Skeletal muscle satellite cell (primary cell): ENCODE data around the gene F2RL3.

Experiments used
- H3K27me3 ChIP-seq: 2 replicates; pipeline ENCODE4 v1.7.0; 2013; ENCODE audit warnings: low read length; ENCODE audit not compliant: control insufficient read depth, insufficient read depth
- H3K36me3 ChIP-seq: 2 replicates; pipeline ENCODE4 v1.7.0; 2013; ENCODE audit warnings: mild to moderate bottlenecking, control low read depth, low read length; ENCODE audit not compliant: insufficient read depth
- H3K4me1 ChIP-seq: 2 replicates; pipeline ENCODE4 v1.7.0; 2013; ENCODE audit warnings: low read length; ENCODE audit not compliant: control insufficient read depth, insufficient read depth
- H3K4me2 ChIP-seq: 2 replicates; pipeline ENCODE4 v1.7.0; 2013; ENCODE audit warnings: mild to moderate bottlenecking, low read length
- H3K4me3 ChIP-seq: 2 replicates; pipeline ENCODE4 v1.7.0; 2013; ENCODE audit warnings: low read length
- H3K9ac ChIP-seq: 2 replicates; pipeline ENCODE4 v1.7.0; 2013; ENCODE audit warnings: mild to moderate bottlenecking, low read depth, low read length, moderate library complexity
- H3K9me3 ChIP-seq: replicated peaks from 2 replicates; pipeline ENCODE4 v1.7.0; 2013; ENCODE audit warnings: mild to moderate bottlenecking, control low read depth, low read length

Gene F2RL3

DNA sequence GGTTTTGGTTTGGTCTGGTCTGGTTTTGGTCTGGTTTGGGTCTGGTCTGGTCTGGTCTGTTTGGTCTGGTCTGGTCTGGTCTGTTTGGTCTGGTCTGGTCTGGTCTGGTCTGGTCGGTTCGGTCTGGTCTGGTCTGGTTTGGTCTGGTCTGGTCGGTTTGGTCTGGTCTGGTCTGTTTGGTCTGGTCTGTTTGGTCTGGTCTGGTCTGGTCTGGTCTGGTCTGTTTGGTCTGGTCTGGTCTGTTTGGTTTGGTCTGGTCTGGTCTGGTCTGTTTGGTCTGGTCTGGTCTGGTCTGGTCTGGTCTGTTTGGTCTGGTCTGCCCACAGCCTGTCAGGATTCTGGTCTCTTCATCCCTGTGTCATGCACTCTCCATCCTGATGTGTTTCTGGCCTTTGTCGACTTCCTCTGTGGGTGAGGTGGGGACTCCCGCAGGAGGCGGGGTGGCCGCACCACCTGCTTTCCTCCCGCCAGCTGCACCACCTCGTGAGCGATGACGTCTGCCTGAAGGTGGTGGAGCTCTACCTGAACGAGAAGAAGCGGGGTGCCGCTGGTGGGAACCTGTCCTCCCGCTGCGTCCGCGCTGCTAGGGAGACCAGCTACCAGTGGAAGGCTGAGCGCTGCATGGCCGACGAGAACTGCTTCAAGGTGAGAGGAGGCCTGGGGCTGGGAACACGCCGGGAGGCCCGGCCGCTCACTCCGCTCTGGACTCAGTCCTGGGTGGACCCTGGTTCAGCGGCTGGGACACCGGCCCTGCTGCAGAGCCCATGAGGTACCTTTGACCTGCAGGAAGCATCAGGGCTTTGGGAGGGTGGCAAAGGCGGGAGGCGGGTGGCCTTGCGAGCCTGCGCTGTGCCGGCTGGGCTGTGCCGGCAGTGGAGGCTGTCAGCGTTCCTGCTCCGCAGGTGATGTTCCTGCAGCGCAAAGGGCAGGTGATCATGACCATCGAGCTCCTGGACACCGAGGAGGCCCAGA lies 12.9 kb upstream of the F2RL3 start:
- H3K9ac ChIP-seq: no peak overlapping the region
- no peak overlapping the region for H3K4me2 ChIP-seq
- no peak overlapping the region for H3K4me3 ChIP-seq
- H3K9me3 ChIP-seq: peaks cover 1% of the 10 kb centered on the region
- H3K4me1 ChIP-seq: no peaks in the 10 kb centered on the region
- H3K36me3 ChIP-seq: peaks cover 70% of the 10 kb centered on the region
- H3K27me3 ChIP-seq: no peaks in the 10 kb centered on the region

- Histone ChIP-seq H3K4me3 (no peak overlapping the region), H3K36me3 (peaks cover 59% of the 10 kb centered on the region), H3K27me3 (no peaks in the 10 kb centered on the region), H3K9ac (no peak overlapping the region), H3K9me3 (peaks cover 5% of the 10 kb centered on the region), H3K4me1 (no peaks in the 10 kb centered on the region), H3K4me2 (no peak overlapping the region)
These were observed 11.9 kb upstream of the F2RL3 start for GRCh38 chr19:16876904-16877361.

GRCh38 chr19:16877581-16877980 lies 11.2 kb upstream of the F2RL3 start:
- no peaks in the 10 kb centered on the region for H3K4me1 ChIP-seq
- H3K4me3 ChIP-seq: no peak overlapping the region
- peaks cover 9% of the 10 kb centered on the region for H3K9me3 ChIP-seq
- no peak overlapping the region for H3K9ac ChIP-seq
- H3K36me3 ChIP-seq: peaks cover 58% of the 10 kb centered on the region
- H3K4me2 ChIP-seq: no peak overlapping the region
- no peaks in the 10 kb centered on the region for H3K27me3 ChIP-seq

DNA sequence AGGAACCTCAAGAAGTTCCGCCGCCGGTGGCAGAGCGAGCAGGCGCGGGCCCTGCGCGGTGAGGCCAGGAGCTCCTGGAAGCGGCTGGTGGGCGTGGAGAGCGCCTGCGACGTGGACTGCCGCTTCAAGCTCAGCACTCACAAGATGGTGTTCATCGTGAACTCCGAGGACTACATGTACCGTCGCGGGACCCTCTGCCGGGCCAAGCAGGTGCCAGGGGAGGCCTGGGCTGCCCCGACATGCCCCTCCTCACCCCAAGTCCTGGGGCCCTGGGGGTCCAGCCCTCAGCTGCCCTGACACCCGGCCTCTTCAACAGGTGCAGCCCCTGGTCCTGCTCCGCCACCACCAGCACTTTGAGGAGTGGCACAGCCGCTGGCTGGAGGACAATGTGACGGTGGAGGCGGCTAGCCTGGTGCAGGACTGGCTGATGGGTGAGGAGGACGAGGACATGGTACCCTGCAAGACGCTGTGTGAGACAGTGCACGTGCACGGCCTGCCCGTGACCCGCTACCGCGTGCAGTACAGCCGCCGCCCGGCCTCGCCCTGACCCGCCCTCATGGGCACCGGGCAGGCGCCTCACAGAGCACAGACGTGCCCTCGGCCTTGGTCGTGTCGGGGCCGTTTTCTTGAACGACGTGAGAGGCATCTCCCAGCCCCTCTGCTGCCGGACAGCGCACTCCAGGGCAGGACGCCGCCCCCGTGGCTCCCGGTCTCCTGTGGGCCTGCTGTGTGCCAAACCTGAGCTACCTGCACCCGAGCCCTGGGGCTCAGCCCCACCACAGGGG lies 10.4 kb upstream of the F2RL3 start:
- H3K9ac ChIP-seq: no peak overlapping the region
- no peak overlapping the region for H3K4me2 ChIP-seq
- no peaks in the 10 kb centered on the region for H3K4me1 ChIP-seq
- H3K9me3 ChIP-seq: peaks cover 9% of the 10 kb centered on the region
- H3K4me3 ChIP-seq: no peak overlapping the region
- H3K27me3 ChIP-seq: no peaks in the 10 kb centered on the region
- peaks cover 50% of the 10 kb centered on the region for H3K36me3 ChIP-seq

DNA sequence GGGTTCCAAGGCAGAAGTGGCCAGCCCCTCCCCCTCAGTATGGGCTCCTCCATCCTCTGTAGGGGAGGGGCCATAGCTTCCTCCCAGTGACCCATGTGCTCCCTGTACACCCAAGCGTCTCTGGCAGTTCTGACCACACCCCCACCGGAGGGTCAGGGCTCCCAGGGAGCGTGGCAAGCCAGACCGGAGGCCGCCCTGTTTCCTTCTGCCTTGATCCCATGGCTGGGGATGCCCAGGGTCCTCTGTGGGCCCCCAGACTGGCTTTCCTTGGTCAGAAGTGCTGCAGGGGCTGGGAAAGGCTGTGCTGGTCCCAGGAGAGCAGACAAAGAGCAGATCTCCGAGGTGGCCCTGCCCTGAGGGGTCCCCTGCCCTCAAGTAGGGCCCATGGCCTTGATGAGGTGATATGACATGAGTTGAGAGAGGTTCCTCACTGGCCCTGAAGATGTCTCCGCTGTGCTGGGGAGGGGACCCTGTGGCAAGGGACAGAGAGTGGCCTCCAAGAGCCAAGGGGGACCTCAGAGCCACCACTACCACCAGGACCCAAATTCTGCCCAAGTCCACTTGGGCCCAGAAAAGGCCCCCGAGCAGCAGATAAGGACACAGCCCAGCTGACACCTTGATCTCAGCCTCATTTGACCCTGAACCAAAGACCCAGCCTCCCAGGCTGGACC lies 7.8 kb upstream of the F2RL3 start:
- Histone ChIP-seq H3K9ac (no peak overlapping the region), H3K36me3 (peaks cover 42% of the 10 kb centered on the region), H3K4me1 (no peaks in the 10 kb centered on the region), H3K4me3 (no peak overlapping the region), H3K27me3 (no peaks in the 10 kb centered on the region), H3K4me2 (no peak overlapping the region), H3K9me3 (peaks cover 9% of the 10 kb centered on the region)

DNA sequence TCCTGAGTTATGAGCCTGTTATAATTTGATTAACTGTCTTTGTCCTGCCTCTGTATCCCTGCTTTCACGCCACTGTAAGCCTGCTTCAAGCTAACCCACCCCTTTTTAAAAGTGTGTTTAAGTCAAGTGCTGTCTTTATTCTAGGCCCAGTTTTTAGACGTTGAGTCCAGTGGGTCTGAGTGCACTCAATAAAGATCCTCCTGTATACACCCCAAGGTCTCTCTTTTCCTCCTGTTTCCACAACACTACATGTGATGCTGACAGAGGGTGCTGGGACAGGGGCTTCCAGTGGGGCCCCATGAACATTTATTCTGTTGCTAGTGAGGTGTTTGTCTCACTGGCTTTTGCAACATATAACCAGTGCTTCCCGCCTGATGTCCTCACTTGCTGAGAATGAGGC lies 6.7 kb upstream of the F2RL3 start:
- Histone ChIP-seq H3K4me2 (no peak overlapping the region), H3K9me3 (peaks cover 9% of the 10 kb centered on the region), H3K4me3 (no peak overlapping the region), H3K4me1 (no peaks in the 10 kb centered on the region), H3K9ac (no peak overlapping the region), H3K27me3 (no peaks in the 10 kb centered on the region), H3K36me3 (peaks cover 31% of the 10 kb centered on the region)

GRCh38 chr19:16883522-16883921 lies 5.3 kb upstream of the F2RL3 start:
- Histone ChIP-seq H3K9me3 (peaks cover 9% of the 10 kb centered on the region), H3K9ac (no peak overlapping the region), H3K36me3 (peaks cover 17% of the 10 kb centered on the region), H3K27me3 (no peaks in the 10 kb centered on the region), H3K4me1 (peaks cover under 1% of the 10 kb centered on the region), H3K4me3 (no peak overlapping the region), H3K4me2 (no peak overlapping the region)

DNA sequence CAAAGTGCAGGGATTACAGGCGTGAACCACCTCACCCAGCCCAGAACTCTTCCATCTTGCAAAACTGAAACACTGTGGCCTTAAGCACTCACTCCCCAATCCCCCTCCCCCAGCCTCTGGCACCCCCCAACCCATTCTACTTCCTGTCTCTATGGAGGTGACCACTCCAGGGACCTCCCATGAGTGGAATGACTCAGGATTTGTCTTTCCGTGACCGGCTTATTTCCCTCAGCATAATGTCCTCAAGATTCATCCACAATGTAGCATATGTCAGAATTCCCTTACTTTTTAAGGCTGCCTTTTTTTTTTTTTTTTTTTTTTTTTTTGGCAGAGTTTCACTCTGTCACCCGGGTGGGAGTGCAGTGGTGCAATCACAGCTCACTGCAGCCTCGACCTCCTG lies 3.6 kb upstream of the F2RL3 start:
- no peak overlapping the region for H3K9ac ChIP-seq
- no peak overlapping the region for H3K4me2 ChIP-seq
- peaks cover 12% of the 10 kb centered on the region for H3K4me1 ChIP-seq
- no peak overlapping the region for H3K4me3 ChIP-seq
- peaks cover 3% of the 10 kb centered on the region for H3K27me3 ChIP-seq
- H3K36me3 ChIP-seq: peaks cover 4% of the 10 kb centered on the region
- peaks cover 9% of the 10 kb centered on the region for H3K9me3 ChIP-seq

GRCh38 chr19:16886305-16886880 lies 2.4 kb upstream of the F2RL3 start:
- Histone ChIP-seq H3K9me3 (peaks cover 4% of the 10 kb centered on the region), H3K4me3 (no peak overlapping the region), H3K27me3 (peaks cover 3% of the 10 kb centered on the region), H3K4me2 (no peak overlapping the region), H3K36me3 (no peaks in the 10 kb centered on the region), H3K9ac (no peak overlapping the region), H3K4me1 (peaks cover 12% of the 10 kb centered on the region)

DNA sequence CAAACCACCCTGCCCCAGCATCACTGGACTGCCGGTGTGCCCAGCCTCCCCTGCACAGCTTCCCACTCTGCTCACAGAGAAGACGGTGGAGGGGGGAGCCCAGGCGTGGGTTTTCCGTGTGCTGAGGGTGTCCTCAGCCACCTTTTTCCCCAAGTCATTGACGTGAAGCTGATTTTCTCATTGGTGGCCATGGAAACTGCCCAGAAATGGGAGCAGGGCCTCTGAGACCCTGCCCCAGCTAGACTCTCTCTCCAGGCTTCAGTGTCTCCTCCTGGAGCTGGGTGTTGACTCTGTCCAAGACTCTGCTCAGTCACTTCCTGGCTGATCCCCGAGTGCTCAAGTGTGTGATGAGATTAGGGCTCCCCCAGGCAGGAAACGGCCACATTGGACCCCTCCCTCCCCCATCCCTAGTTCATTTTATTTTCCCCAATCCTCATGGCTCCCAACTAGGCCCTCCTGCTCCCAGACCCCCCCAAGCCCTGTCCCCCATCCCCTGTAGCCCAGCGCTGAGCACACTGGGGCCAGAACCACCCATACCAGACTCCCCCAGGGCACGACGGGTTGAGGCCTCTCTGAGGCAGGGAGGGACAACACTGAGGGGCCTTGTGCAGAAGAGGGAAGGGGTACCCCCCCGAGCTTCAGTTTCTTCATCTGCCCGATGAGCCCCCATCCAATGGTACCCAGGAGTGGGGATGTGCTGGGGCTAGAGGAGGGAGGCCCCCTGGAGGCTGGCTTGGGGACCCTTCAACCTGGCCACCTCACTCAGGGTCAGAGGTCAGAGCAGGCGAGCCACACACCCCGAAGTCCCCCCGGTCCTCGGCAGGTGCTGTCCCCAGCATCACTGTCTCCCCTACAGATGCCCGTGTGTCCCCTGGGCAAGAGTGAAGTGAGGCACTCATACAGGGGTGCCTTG lies 1.2 kb upstream of the F2RL3 start:
- Histone ChIP-seq H3K9me3 (no peaks in the 10 kb centered on the region), H3K36me3 (no peaks in the 10 kb centered on the region), H3K9ac (no peak overlapping the region), H3K4me2 (no peak overlapping the region), H3K4me3 (no peak overlapping the region), H3K27me3 (peaks cover 5% of the 10 kb centered on the region), H3K4me1 (peaks cover 12% of the 10 kb centered on the region)
